A549 (cell line): ENCODE results near the gene SEC63. TPM values are rescaled to one million over a fixed set of nuclear protein-coding genes. Genes with fewer than 3 reads are reported as not detected.

Experiments used
- ATAC-seq, 2 experiments: fragments of 200-7000 bp in 1 of 2; fragments of >200 bp in 1 of 2; cut with Nextera tagmentation in 1 of 2; cut with Tn5 transposase in 1 of 2; 3 replicates each; pipeline versions ENCODE4 v1.8.0 to v1.9.1; 2018 to 2020; ENCODE audit warnings: mild to moderate bottlenecking in 1 of 2, moderate library complexity in 1 of 2
- CTCF ChIA-PET: fragments of 300-600 bp; sonication (Branson Sonifier 250); formaldehyde crosslinking; extraction: SDS; loops from one replicate; lab custom pipeline; 2021; ENCODE audit warnings: antibody characterized with exemption, inconsistent platforms; lab: Yijun Ruan, JAX
- POLR2A ChIA-PET: fragments of 350-600 bp; formaldehyde crosslinking; extraction: SDS; loops from one replicate; lab custom pipeline; 2021; ENCODE audit warnings: antibody characterized with exemption, inconsistent platforms; lab: Yijun Ruan, JAX
- DNase-seq, 2 experiments: peaks; one replicate each; pipeline versions ENCODE4 v3.0.0 to v3.0.0-alpha.2; 2011 to 2016; ENCODE audit warnings: low read depth in 1 of 2, low spot score in 1 of 2
- FAIRE-seq: peaks from 2 replicates; lab custom pipeline; 2011; peaks lifted over from hg19 to GRCh38; lab: Jason Lieb, UNC
- H3K27ac ChIP-seq, 2 experiments: fragments of >200 bp; sonication (Bioruptor Twin); formaldehyde crosslinking; 3 replicates each; pipeline ENCODE4 v1.5.1; 2016 to 2017
- H3K4me1 ChIP-seq: fragments of >200 bp; sonication (Bioruptor Twin); formaldehyde crosslinking; 3 replicates; pipeline ENCODE4 v1.6.1; 2016
- H3K4me2 ChIP-seq: fragments of >200 bp; sonication (Bioruptor Twin); formaldehyde crosslinking; 3 replicates; pipeline ENCODE4 v1.6.1; 2016
- H3K4me3 ChIP-seq: fragments of >200 bp; sonication (Bioruptor Twin); formaldehyde crosslinking; 3 replicates; pipeline ENCODE4 v1.5.1; 2016
- H3K9me3 ChIP-seq: fragments of >200 bp; sonication (Bioruptor Twin); formaldehyde crosslinking; 3 replicates; pipeline ENCODE4 v1.6.1; 2016
- BCL3 ChIP-seq: fragments of >200 bp; sonication (Bioruptor Twin); formaldehyde crosslinking; IDR thresholded peaks from 3 replicates; pipeline ENCODE4 v1.6.1; 2016
- CBX8 ChIP-seq: fragments of 200-600 bp; sonication (generic); IDR thresholded peaks from 2 replicates; pipeline ENCODE4 v1.6.1; 2016
- CHD2 ChIP-seq: fragments of 150-350 bp; IDR thresholded peaks from 2 replicates; pipeline ENCODE4 v1.6.1; 2014; ENCODE audit warnings: low read length; ENCODE audit not compliant: partially characterized antibody
- CHD4 ChIP-seq: fragments of 200-600 bp; sonication (generic); IDR thresholded peaks from 2 replicates; pipeline ENCODE4 v1.6.1; 2016; ENCODE audit warnings: antibody characterized with exemption, mild to moderate bottlenecking, borderline replicate concordance
- EHMT2 ChIP-seq: fragments of 200-600 bp; sonication (generic); IDR thresholded peaks from 2 replicates; pipeline ENCODE4 v1.6.1; 2016; ENCODE audit warnings: antibody characterized with exemption, low read depth, mild to moderate bottlenecking, moderate library complexity
- EP300 ChIP-seq, 2 experiments: fragments of >200 bp; sonication (Bioruptor Twin); formaldehyde crosslinking; IDR thresholded peaks; 2 replicates in 1 of 2; 3 replicates in 1 of 2; pipeline ENCODE4 v1.6.1; 2016 to 2017
- FOSB ChIP-seq: fragments of 250-450 bp; sonication (Bioruptor Pico); IDR thresholded peaks from 2 replicates; pipeline ENCODE4 v1.5.0; 2020; ENCODE audit warnings: mild to moderate bottlenecking, moderate library complexity
- FOXS1 ChIP-seq: fragments of 250-450 bp; sonication (Bioruptor Pico); IDR thresholded peaks from 2 replicates; pipeline ENCODE4 v1.5.0; 2020; ENCODE audit warnings: mild to moderate bottlenecking, moderate library complexity
- HES2 ChIP-seq: fragments of >200 bp; sonication (Bioruptor Twin); formaldehyde crosslinking; IDR thresholded peaks from 2 replicates; pipeline ENCODE4 v1.6.1; 2016
- HEYL ChIP-seq: fragments of 250-450 bp; sonication (Bioruptor Pico); IDR thresholded peaks from 2 replicates; pipeline ENCODE4 v1.8.0; 2021; ENCODE audit warnings: mild to moderate bottlenecking, moderate library complexity
- HOXA7 ChIP-seq: fragments of 250-450 bp; sonication (Bioruptor Pico); IDR thresholded peaks from 2 replicates; pipeline ENCODE4 v1.5.0; 2020; ENCODE audit warnings: mild to moderate bottlenecking, moderate library complexity
- JUNB ChIP-seq: fragments of >200 bp; sonication (Bioruptor Twin); formaldehyde crosslinking; IDR thresholded peaks from 2 replicates; pipeline ENCODE4 v1.6.1; 2016
- KDM1A ChIP-seq: fragments of 200-600 bp; sonication (generic); IDR thresholded peaks from 2 replicates; pipeline ENCODE4 v1.6.1; 2016; ENCODE audit warnings: low read depth, mild to moderate bottlenecking
- KDM5A ChIP-seq: fragments of 200-600 bp; sonication (generic); IDR thresholded peaks from 2 replicates; pipeline ENCODE4 v1.6.1; 2016; ENCODE audit warnings: antibody characterized with exemption, mild to moderate bottlenecking
- MAFK ChIP-seq: fragments of 450-650 bp; IDR thresholded peaks from 2 replicates; pipeline ENCODE4 v1.6.1; 2014; ENCODE audit not compliant: partially characterized antibody
- MYC ChIP-seq: IDR thresholded peaks from 2 replicates; pipeline ENCODE4 v1.6.1; 2012; ENCODE audit warnings: mild to moderate bottlenecking, inconsistent platforms, low read length, improper control_type of control experiment, borderline replicate concordance
- NFE2L2 ChIP-seq: fragments of 150-350 bp; conservative IDR thresholded peaks from 2 replicates; pipeline ENCODE4 v1.6.1; 2014; ENCODE audit warnings: low read length
- NR3C1 ChIP-seq: fragments of >200 bp; sonication (Bioruptor Twin); formaldehyde crosslinking; IDR thresholded peaks from 3 replicates; pipeline ENCODE4 v1.6.1; 2017
- POLR2A ChIP-seq: IDR thresholded peaks from 2 replicates; pipeline ENCODE4 v1.6.1; 2012; ENCODE audit warnings: mild to moderate bottlenecking, low read length
- POLR2AphosphoS2 ChIP-seq: conservative IDR thresholded peaks from 2 replicates; pipeline ENCODE4 v1.6.1; 2012; ENCODE audit warnings: low read length, improper control_type of control experiment, inconsistent platforms
- RCOR1 ChIP-seq: fragments of 150-350 bp; IDR thresholded peaks from 2 replicates; pipeline ENCODE4 v1.6.1; 2014; ENCODE audit warnings: antibody characterized with exemption, low read length, low read depth
- RFX5 ChIP-seq: fragments of 450-650 bp; IDR thresholded peaks from 2 replicates; pipeline ENCODE4 v1.7.1; 2014; ENCODE audit warnings: antibody characterized with exemption, mild to moderate bottlenecking, moderate library complexity
- RNF2 ChIP-seq: fragments of 200-600 bp; sonication (generic); IDR thresholded peaks from 2 replicates; pipeline ENCODE4 v1.6.1; 2016; ENCODE audit warnings: low read depth, mild to moderate bottlenecking, antibody characterized with exemption, moderate library complexity, borderline replicate concordance
- SMC3 ChIP-seq: fragments of >200 bp; sonication (Bioruptor Twin); formaldehyde crosslinking; IDR thresholded peaks from 3 replicates; pipeline ENCODE4 v1.6.1; 2018; ENCODE audit warnings: inconsistent platforms
- ZFP36 ChIP-seq: fragments of 450-650 bp; IDR thresholded peaks from 2 replicates; pipeline ENCODE4 v1.6.1; 2014; ENCODE audit warnings: borderline replicate concordance; ENCODE audit not compliant: partially characterized antibody
- ZNF302 ChIP-seq: fragments of 250-450 bp; sonication (Bioruptor Pico); IDR thresholded peaks from 2 replicates; pipeline ENCODE4 v1.9.0; 2021; ENCODE audit warnings: inconsistent platforms, mild to moderate bottlenecking, moderate library complexity
- WGBS: methylation state at CpG from one replicate; pipeline ENCODE4 v1.1.6; 2017; ENCODE audit errors: missing lambda C conversion rate; 5-methylcytosine and 5-hydroxymethylcytosine counted together
- polyA plus RNA-seq, 4 experiments: library from polyadenylated mRNA; depleted of rRNA in 3 of 4; stranded (reverse); fragments of >200 nt; fragmentation: RNase III in 1 of 4; extraction: RNeasy Plus Mini Kit Qiagen cat#74134 plus additional on column Dnase treatment in 1 of 4; gene quantifications; 2 replicates in 3 of 4; 3 replicates in 1 of 4; pipeline ENCODE4 v1.2.3, GENCODE V29; 2011 to 2017
- TF ChIP-seq, protein P1 (sequence below): fragments of 450-650 bp; IDR thresholded peaks from 2 replicates; pipeline ENCODE4 v1.6.1; 2014; ENCODE audit warnings: antibody characterized with exemption
- TF ChIP-seq, protein P2 (sequence below): IDR thresholded peaks from 2 replicates; pipeline ENCODE4 v1.6.1; 2012; ENCODE audit warnings: low read depth, borderline replicate concordance
- TF ChIP-seq, protein P3 (sequence below): fragments of 250-450 bp; sonication (Bioruptor Pico); IDR thresholded peaks from 2 replicates; pipeline ENCODE4 v1.5.0; 2021; ENCODE audit warnings: mild to moderate bottlenecking, moderate library complexity, borderline replicate concordance

The SEC63 gene
- polyA plus RNA-seq, 2 of the 4 experiments (the other 2 are of a cell fraction) = 23.0 to 69.3 TPM

GRCh38 chr6:107819964-107820337, 138.1 kb downstream of the SEC63 start:
- no peak for TF ChIP-seq HOXA7 (CRISPR knock-in tag)
- TF ChIP-seq, protein P1, sequence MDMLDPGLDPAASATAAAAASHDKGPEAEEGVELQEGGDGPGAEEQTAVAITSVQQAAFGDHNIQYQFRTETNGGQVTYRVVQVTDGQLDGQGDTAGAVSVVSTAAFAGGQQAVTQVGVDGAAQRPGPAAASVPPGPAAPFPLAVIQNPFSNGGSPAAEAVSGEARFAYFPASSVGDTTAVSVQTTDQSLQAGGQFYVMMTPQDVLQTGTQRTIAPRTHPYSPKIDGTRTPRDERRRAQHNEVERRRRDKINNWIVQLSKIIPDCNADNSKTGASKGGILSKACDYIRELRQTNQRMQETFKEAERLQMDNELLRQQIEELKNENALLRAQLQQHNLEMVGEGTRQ = no peak
- TF ChIP-seq RCOR1 = no peak
- TF ChIP-seq HEYL (CRISPR knock-in tag) = no peak
- no peak for TF ChIP-seq HES2
- no peak for TF ChIP-seq CBX8
- no peak for TF ChIP-seq ZNF302 (CRISPR knock-in tag)
- TF ChIP-seq MYC = no peak
- TF ChIP-seq, protein P2, sequence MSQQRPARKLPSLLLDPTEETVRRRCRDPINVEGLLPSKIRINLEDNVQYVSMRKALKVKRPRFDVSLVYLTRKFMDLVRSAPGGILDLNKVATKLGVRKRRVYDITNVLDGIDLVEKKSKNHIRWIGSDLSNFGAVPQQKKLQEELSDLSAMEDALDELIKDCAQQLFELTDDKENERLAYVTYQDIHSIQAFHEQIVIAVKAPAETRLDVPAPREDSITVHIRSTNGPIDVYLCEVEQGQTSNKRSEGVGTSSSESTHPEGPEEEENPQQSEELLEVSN = no peak
- TF ChIP-seq, protein P3, sequence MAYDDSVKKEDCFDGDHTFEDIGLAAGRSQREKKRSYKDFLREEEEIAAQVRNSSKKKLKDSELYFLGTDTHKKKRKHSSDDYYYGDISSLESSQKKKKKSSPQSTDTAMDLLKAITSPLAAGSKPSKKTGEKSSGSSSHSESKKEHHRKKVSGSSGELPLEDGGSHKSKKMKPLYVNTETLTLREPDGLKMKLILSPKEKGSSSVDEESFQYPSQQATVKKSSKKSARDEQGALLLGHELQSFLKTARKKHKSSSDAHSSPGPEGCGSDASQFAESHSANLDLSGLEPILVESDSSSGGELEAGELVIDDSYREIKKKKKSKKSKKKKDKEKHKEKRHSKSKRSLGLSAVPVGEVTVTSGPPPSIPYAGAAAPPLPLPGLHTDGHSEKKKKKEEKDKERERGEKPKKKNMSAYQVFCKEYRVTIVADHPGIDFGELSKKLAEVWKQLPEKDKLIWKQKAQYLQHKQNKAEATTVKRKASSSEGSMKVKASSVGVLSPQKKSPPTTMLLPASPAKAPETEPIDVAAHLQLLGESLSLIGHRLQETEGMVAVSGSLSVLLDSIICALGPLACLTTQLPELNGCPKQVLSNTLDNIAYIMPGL (CRISPR knock-in tag) = no peak
- no peak for TF ChIP-seq CHD2
- TF ChIP-seq KDM5A = no peak
- no peak for TF ChIP-seq CHD4
- no peak for TF ChIP-seq KDM1A
- no peak for TF ChIP-seq SMC3
- DNase-seq (no peak), ATAC-seq (no peak), FAIRE-seq (no peak)
- Histone ChIP-seq H3K27ac (no peak overlapping the region), H3K9me3 (no peaks in the 10 kb centered on the region), H3K4me3 (no peak overlapping the region), H3K4me2 (no peak overlapping the region), H3K4me1 (no peaks in the 10 kb centered on the region; the same call in 2 of the 3 replicates)
- WGBS = 52% methylated on average over 5 of the region's 5 CpGs
- ChIA-PET CTCF (no interaction called here), POLR2A (no interaction called here)

- TF ChIP-seq POLR2A (no peak), POLR2AphosphoS2 (no peak), BCL3 (no peak), CHD2 (no peak)
- FAIRE-seq = no peak
- no peak for DNase-seq
- H3K27ac ChIP-seq = no peak overlapping the region
- no peak overlapping the region for H3K4me3 ChIP-seq
- POLR2A ChIA-PET = no interaction called here
- H3K9me3 ChIP-seq = no peaks in the 10 kb centered on the region
- WGBS = 79% methylated on average over 2 of the region's 2 CpGs
- no peak for ATAC-seq
- CTCF ChIA-PET = interaction anchor here (0.9 to 1.3 kb wide), 2 partner anchors 10 to 14 kb away, joined by 3 read pairs; no protein-coding TSS in a partner anchor
- H3K4me1 ChIP-seq = no peaks in the 10 kb centered on the region; the same call in 2 of the 3 replicates
- no peak overlapping the region for H3K4me2 ChIP-seq
Measured at GRCh38 chr6:107819217-107819616, 138.8 kb downstream of the SEC63 start.

DNA sequence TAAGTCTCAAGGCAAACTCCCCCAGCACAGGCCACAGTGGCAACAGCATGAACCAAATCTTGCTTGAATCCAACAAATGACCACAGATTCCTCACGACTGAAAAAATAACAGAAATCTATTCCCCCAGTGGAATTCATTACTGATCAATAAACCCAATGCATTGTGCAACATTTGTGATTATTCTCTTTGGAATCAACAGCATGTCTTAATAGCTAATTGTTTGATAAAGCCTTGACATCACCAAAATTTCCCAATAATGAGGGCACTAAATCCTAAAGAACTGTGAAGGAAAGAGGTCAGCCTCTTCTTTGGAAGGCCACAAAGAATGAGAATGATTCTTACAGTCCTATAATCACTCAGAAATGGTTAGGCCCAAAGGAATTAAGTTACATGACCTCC, 139.7 kb downstream of the SEC63 start:
- ATAC-seq (no peak), DNase-seq (no peak), FAIRE-seq (no peak)
- H3K4me3 ChIP-seq = no peak overlapping the region
- H3K4me1 ChIP-seq = no peaks in the 10 kb centered on the region; the same call in 2 of the 3 replicates
- 11% methylated on average over 1 of the region's 1 CpG for WGBS
- no peak overlapping the region for H3K27ac ChIP-seq
- POLR2A ChIA-PET = no interaction called here
- TF ChIP-seq ZFP36 (no peak), NFE2L2 (no peak), MAFK (no peak), RFX5 (no peak), HES2 (no peak), FOSB (no peak), KDM5A (no peak), EP300 (IDR thresholded peaks at IDR 0.05) (no peak), NR3C1 (no peak), RNF2 (no peak), JUNB (no peak), EHMT2 (no peak), FOXS1 (CRISPR knock-in tag) (no peak), POLR2AphosphoS2 (no peak)
- CTCF ChIA-PET = interaction anchor here (0.9 to 1.3 kb wide), 2 partner anchors 11 to 13 kb away, joined by 3 read pairs; no protein-coding TSS in a partner anchor
- H3K9me3 ChIP-seq = no peaks in the 10 kb centered on the region
- no peak overlapping the region for H3K4me2 ChIP-seq
